ENCODE results near the gene RNF14. TPM values are rescaled to one million over a fixed set of nuclear protein-coding genes. Genes with fewer than 3 reads are reported as not detected.

The RNF14 gene
- total and polyA plus RNA-seq, 2 of the 8 experiments (the other 6 are each of a cell fraction or from before 2014, with no cell fraction given): 4.7 to 20.2 TPM

GRCh38 chr5:141969783-141970771, 1.2 kb downstream of the RNF14 start (continued):
- TF ChIP-seq SP2 (IDR thresholded peaks at IDR 0.05; ENCODE audit: low read length) (no peak), E2F6 (IDR thresholded peaks at IDR 0.05) (no peak), CEBPB (IDR thresholded peaks at IDR 0.05; ENCODE audit: low read depth, low read length) (no peak)

Data from H1 (cell line).